Muscle of arm (tissue), 12 donors: ENCODE results near the gene TREML2. TPM values are rescaled to one million over a fixed set of nuclear protein-coding genes. Genes with fewer than 3 reads are reported as not detected.

Experiments used
- DNase-seq: peaks from one replicate; pipeline ENCODE4 v3.0.0-alpha.2; 2013
- polyA plus RNA-seq, 12 donors: library from polyadenylated mRNA; unstranded; fragments of 120-200 nt; gene quantifications; one replicate each; pipeline ENCODE4 v1.2.1, GENCODE V29; 2013; ENCODE audit not compliant: insufficient read length in 12 of 12

Gene TREML2
- polyA plus RNA-seq, 12 donors, result 0.08 to 0.58 (median 0.14) TPM; not detected in 3

- no peak for DNase-seq
Measured at GRCh38 chr6:41150671-41151070, 50.3 kb downstream of the TREML2 start.

- DNase-seq, result no peak
Measured at GRCh38 chr6:41147917-41148316, 53.0 kb downstream of the TREML2 start.

Other genes starting within 250 kb of the TREML2 start
- 10 to 100 TPM in 1 of 12 donors, 1 to 10 TPM in 10, not detected in 1; 1.8 to 15.4 (median 3.2) TPM for gene UNC5CL, start 161.9 kb downstream of the TREML2 start, polyA plus RNA-seq
- gene TSPO2, start 158.7 kb downstream of the TREML2 start, polyA plus RNA-seq, result 1 to 10 TPM in 5 of 12 donors, under 1 TPM in 4, not detected in 3; 0.25 to 2.1 (median 1.0) TPM
- 100 to 1,000 TPM in 11 of 12 donors, not detected in 1; 143 to 903 (median 431) TPM for gene APOBEC2, start 147.9 kb downstream of the TREML2 start, polyA plus RNA-seq
- 10 to 100 TPM in 11 of 12 donors, not detected in 1; 10.7 to 33.4 (median 19.2) TPM for gene OARD1, start 128.8 kb downstream of the TREML2 start, polyA plus RNA-seq
- gene NFYA, start 128.2 kb downstream of the TREML2 start, polyA plus RNA-seq, result 10 to 100 TPM in 11 of 12 donors, not detected in 1; 20.6 to 39.4 (median 29.9) TPM
- 1 to 10 TPM in 1 of 12 donors, under 1 TPM in 3, not detected in 8; 0.20 to 1.0 (median 0.37) TPM for gene TREML1, start 46.8 kb downstream of the TREML2 start, polyA plus RNA-seq
- gene TREM2, start 38.0 kb downstream of the TREML2 start, polyA plus RNA-seq, result under 1 TPM in 8 of 12 donors, not detected in 4; 0.26 to 0.60 (median 0.41) TPM
- gene TREML4, start 27.2 kb upstream of the TREML2 start, polyA plus RNA-seq, result not detected
- gene TREM1, start 85.5 kb upstream of the TREML2 start, polyA plus RNA-seq, result 1 to 10 TPM in 1 of 12 donors, under 1 TPM in 5, not detected in 6; 0.19 to 2.2 (median 0.52) TPM
- gene NCR2, start 134.5 kb upstream of the TREML2 start, polyA plus RNA-seq, result not detected